ENCODE data around the gene EPAS1.

DNA sequence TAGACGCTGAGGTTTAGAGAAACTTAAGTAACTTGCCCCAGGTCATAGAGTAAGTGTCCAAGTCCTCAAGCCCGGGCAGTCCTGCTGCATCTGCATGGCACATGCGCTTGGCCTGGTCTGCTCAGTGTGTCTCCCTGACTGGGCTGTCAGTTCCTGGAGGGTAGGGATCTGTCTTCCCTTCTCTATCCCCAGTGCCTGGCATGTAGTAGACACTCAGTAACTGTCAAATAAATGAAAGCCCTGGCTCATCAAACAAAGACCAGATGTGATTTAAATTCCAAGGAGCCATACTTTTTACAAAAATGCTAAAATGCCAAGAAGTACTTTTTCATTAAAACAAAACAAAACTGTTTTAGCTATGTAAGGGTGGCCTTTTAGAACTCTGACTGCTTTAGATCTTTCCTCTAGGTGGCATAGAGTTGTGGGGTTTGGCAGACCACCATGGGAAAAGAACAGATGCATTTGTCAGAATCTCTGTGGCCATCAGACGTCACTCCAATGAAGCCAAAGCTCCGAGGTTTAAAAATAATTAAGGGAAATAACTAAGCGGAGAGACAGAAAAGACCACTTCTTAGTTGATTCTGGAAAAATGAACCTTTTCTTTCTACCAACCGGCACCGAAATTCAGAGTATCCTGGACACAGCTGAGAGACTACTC is 34.0 kb downstream of the EPAS1 start:
- TF ChIP-seq REST (IDR thresholded peaks at IDR 0.05) (no peak), CEBPB (IDR thresholded peaks at IDR 0.05) (no peak)
